ENCODE data around the gene RPL10A. TPM values are rescaled to one million over a fixed set of nuclear protein-coding genes. Genes with fewer than 3 reads are reported as not detected.

The RPL10A gene
- polyA plus RNA-seq, 1 of the 3 experiments (the other 2 are of a cell fraction): 3,548 TPM

DNA sequence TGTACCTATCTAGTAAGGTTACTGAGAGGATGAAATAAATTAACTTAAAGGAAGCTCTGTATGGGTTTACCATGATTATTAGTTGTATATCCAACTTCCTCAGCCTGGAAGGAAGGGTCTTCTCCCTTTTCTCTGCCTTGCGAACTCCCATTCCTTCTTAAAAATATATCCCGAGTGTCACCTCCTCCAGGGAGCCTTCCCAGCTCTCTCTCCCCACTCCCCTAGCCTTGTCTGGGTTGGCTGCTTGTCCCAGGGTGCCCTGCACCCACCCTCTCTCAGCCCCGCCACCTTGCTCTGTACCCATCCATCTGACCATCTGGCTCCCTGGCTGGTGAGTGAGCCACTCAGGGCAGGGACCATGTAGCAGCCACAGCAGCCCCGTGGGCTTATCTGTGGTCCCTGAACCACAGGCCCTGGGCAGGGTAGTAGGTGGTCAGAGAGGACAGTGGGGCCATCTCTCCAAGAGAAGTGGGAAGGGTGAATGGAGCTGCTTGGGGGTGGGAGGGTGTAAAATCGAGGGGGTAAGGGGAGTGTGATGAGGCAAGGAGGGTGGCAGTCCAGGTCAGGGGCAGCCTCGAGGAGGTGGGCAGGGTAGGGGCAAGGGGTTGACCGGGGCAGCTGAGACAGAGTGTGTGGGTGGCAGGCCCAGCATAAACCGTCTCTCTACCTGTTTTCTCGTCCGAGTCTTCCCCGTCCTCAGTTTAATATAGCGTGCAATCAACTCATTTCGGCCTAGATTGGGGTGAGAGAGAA is 15.9 kb downstream of the RPL10A start:
- no peak for DNase-seq
- WGBS (ENCODE audit: low lambda C conversion rate): 94% methylated on average over 13 of the region's 13 CpGs
- no peak overlapping the region for H3K4me2 ChIP-seq
- no peak overlapping the region for H3K4me3 ChIP-seq (ENCODE audit: low read depth in 2 of 2, low read length in 1 of 2)
- H3K27ac ChIP-seq (ENCODE audit: low read depth in 2 of 2, low read length in 1 of 2): no peak overlapping the region
- POLR2A ChIA-PET: no interaction called here
- no peaks in the 10 kb centered on the region for H3K36me3 ChIP-seq (replicated peaks in 1 of 2; ENCODE audit: control insufficient read depth in 1 of 2, insufficient read depth in 2 of 2, low read length in 1 of 2)
- peaks cover 13% of the 10 kb centered on the region; the same call in 1 of the 2 replicates for H3K79me2 ChIP-seq (ENCODE audit: insufficient read depth)
- no peaks in the 10 kb centered on the region for H3K9me3 ChIP-seq
- H4K20me1 ChIP-seq (ENCODE audit: insufficient read depth): no peaks in the 10 kb centered on the region
- no peak overlapping the region for H3K9ac ChIP-seq
- no peaks in the 10 kb centered on the region for H3K9me2 ChIP-seq
- H3F3A ChIP-seq (replicated peaks; ENCODE audit: insufficient read depth): peaks cover 2% of the 10 kb centered on the region
- H3K27me3 ChIP-seq (ENCODE audit: insufficient read depth): no peaks in the 10 kb centered on the region
- CTCF ChIA-PET: interaction anchor here (2.1 kb wide), 1 partner anchor 141 kb away, joined by 5 read pairs; no protein-coding TSS in a partner anchor
- H2AFZ ChIP-seq (ENCODE audit: low read depth): no peak overlapping the region
- TF ChIP-seq SIN3A (IDR thresholded peaks at IDR 0.05; ENCODE audit: borderline replicate concordance, low read depth, low read length) (no peak), ELF1 (IDR thresholded peaks at IDR 0.05) (no peak), NFIC (IDR thresholded peaks at IDR 0.05; ENCODE audit: borderline replicate concordance) (no peak), FOXM1 (IDR thresholded peaks at IDR 0.05; ENCODE audit: low read depth) (no peak), RXRA (IDR thresholded peaks at IDR 0.05; ENCODE audit: borderline replicate concordance, low read depth) (no peak), MXI1 (IDR thresholded peaks at IDR 0.05; ENCODE audit: low read depth, low read length) (no peak), TAF1 (IDR thresholded peaks at IDR 0.05; ENCODE audit: borderline replicate concordance, low read depth, low read length) (no peak), GATA2 (CRISPR knock-in tag; IDR thresholded peaks at IDR 0.05) (no peak), MEF2A (IDR thresholded peaks at IDR 0.05; ENCODE audit: borderline replicate concordance, low read depth) (no peak), GABPA (IDR thresholded peaks at IDR 0.05; ENCODE audit: low read depth) (no peak)
- H3K4me1 ChIP-seq (ENCODE audit: control insufficient read depth in 1 of 2, insufficient read depth in 2 of 2, low read depth in 1 of 2, low read length in 1 of 2): peaks cover 10 to 14% of the 10 kb centered on the region in 2 experiments; a peak in 2 of 4 replicates

- peaks cover 13% of the 10 kb centered on the region; the same call in 1 of the 2 replicates for H3K79me2 ChIP-seq (ENCODE audit: insufficient read depth)
- no peaks in the 10 kb centered on the region for H3K36me3 ChIP-seq (replicated peaks in 1 of 2; ENCODE audit: control insufficient read depth in 1 of 2, insufficient read depth in 2 of 2, low read length in 1 of 2)
- H3K4me1 ChIP-seq (ENCODE audit: control insufficient read depth in 1 of 2, insufficient read depth in 2 of 2, low read depth in 1 of 2, low read length in 1 of 2): peaks cover 10 to 14% of the 10 kb centered on the region in 2 experiments; a peak in 2 of 4 replicates
- H2AFZ ChIP-seq (ENCODE audit: low read depth): no peak overlapping the region
- H4K20me1 ChIP-seq (ENCODE audit: insufficient read depth): no peaks in the 10 kb centered on the region
- no peaks in the 10 kb centered on the region for H3K9me2 ChIP-seq
- 80% methylated on average over 4 of the region's 7 CpGs for WGBS (ENCODE audit: low lambda C conversion rate)
- TF ChIP-seq CTCF (IDR thresholded peaks at IDR 0.05) (no peak), RFX5 (IDR thresholded peaks at IDR 0.05; ENCODE audit: low read length) (no peak), GATA2 (CRISPR knock-in tag; IDR thresholded peaks at IDR 0.05) (no peak)
- H3K27ac ChIP-seq (ENCODE audit: low read depth in 2 of 2, low read length in 1 of 2): no peak overlapping the region
- H3K4me2 ChIP-seq: 0 out of 2 replicates have a peak overlapping the region, but pooled peaks have one; percentile 24
- H3K9me3 ChIP-seq: no peaks in the 10 kb centered on the region
- H3K27me3 ChIP-seq (ENCODE audit: insufficient read depth): no peaks in the 10 kb centered on the region
- peaks cover 2% of the 10 kb centered on the region for H3F3A ChIP-seq (replicated peaks; ENCODE audit: insufficient read depth)
- CTCF ChIA-PET: interaction anchor here (1.0 to 2.1 kb wide), 3 partner anchors 12 to 142 kb away, joined by 3 to 5 read pairs (median 3); partner anchors contain the start of gene TEAD3
- DNase-seq: peak; percentile 29
- H3K9ac ChIP-seq: no peak overlapping the region
- H3K4me3 ChIP-seq (ENCODE audit: low read depth in 2 of 2, low read length in 1 of 2): no peak overlapping the region
- POLR2A ChIA-PET: no interaction called here
Measured at GRCh38 chr6:35484921-35485392, 16.8 kb downstream of the RPL10A start.

Data from SK-N-SH (cell line).